ENCODE results near the gene ZBBX. TPM values are rescaled to one million over a fixed set of nuclear protein-coding genes. Genes with fewer than 3 reads are reported as not detected.

ZBBX gene
- total RNA-seq, 4 donors from 2014 or later = not detected

GRCh38 chr3:167203062-167203461, 177.0 kb downstream of the ZBBX start:
- Histone ChIP-seq H3K36me3 (no peaks in the 10 kb centered on the region), H3K9me3 (no peaks in the 10 kb centered on the region), H3K4me1 (no peaks in the 10 kb centered on the region), H3K27me3 (no peaks in the 10 kb centered on the region), H3K27ac (no peak overlapping the region), H3K4me3 (no peak overlapping the region)
- DNase-seq (ENCODE audit: low spot score in 2 of 2) = no peak
- WGBS = 50% methylated on average over 1 of the region's 1 CpG
- TF ChIP-seq EP300 (IDR thresholded peaks at IDR 0.05) (no peak), CTCF (IDR thresholded peaks at IDR 0.05) (no peak), POLR2A (IDR thresholded peaks at IDR 0.05) (no peak), POLR2AphosphoS5 (IDR thresholded peaks at IDR 0.05) (no peak)

GRCh38 chr3:167198949-167199600, 181.0 kb downstream of the ZBBX start:
- Histone ChIP-seq H3K9me3 (no peaks in the 10 kb centered on the region), H3K4me1 (no peaks in the 10 kb centered on the region), H3K36me3 (no peaks in the 10 kb centered on the region), H3K27me3 (no peaks in the 10 kb centered on the region), H3K27ac (no peak overlapping the region), H3K4me3 (no peak overlapping the region)
- DNase-seq (ENCODE audit: low spot score in 2 of 2) = no peak
- TF ChIP-seq EP300 (IDR thresholded peaks at IDR 0.05) = no peak
- TF ChIP-seq POLR2AphosphoS5 (IDR thresholded peaks at IDR 0.05) = no peak
- no peak for TF ChIP-seq POLR2A (IDR thresholded peaks at IDR 0.05)
- TF ChIP-seq CTCF (IDR thresholded peaks at IDR 0.05) = no peak
- 84% methylated on average over 1 of the region's 1 CpG for WGBS

Other genes starting within 250 kb of the ZBBX start
- 1 to 10 TPM in 1 of 4 donors, not detected in 3; 1.8 TPM for gene SERPINI2, start 93.7 kb upstream of the ZBBX start, total RNA-seq

Data from suprapubic skin (tissue), 4 donors.